Measurements from ENCODE around the gene SKOR1.

GRCh38 chr15:67865331-67865730 is 40.0 kb downstream of the SKOR1 start:
- TF ChIP-seq CHD4 (IDR thresholded peaks at IDR 0.05; ENCODE audit: borderline replicate concordance, low read length) (no peak), ZBTB2 (CRISPR knock-in tag; IDR thresholded peaks at IDR 0.05; ENCODE audit: low read depth) (no peak), HNRNPUL1 (IDR thresholded peaks at IDR 0.05; ENCODE audit: low read depth, low read length) (no peak), SP2 (CRISPR knock-in tag; IDR thresholded peaks at IDR 0.05) (no peak), ZFP82 (CRISPR knock-in tag; IDR thresholded peaks at IDR 0.05; ENCODE audit: borderline replicate concordance) (no peak), TAF1 (CRISPR knock-in tag; IDR thresholded peaks at IDR 0.05) (no peak), NCOA1 (CRISPR knock-in tag; IDR thresholded peaks at IDR 0.05) (no peak)

Measured in HepG2 (cell line).